Kidney (tissue), 14 donors: ENCODE results near the gene LMCD1. TPM values are rescaled to one million over a fixed set of nuclear protein-coding genes. Genes with fewer than 3 reads are reported as not detected.
A peak's percentile ranks its signal among the peaks of the same experiment; 100 is the strongest.

Experiments
- DNase-seq, 5 donors: peaks; one replicate each; pipeline ENCODE4 v3.0.0-alpha.2; 2013 to 2020
- FAIRE-seq: peaks from 2 replicates; lab custom pipeline; 2012; peaks lifted over from hg19 to GRCh38; lab: Jason Lieb, UNC
- H3K27ac ChIP-seq, 2 donors: one replicate each; pipeline ENCODE4 v1.7.0; 2013; ENCODE audit warnings: low read depth in 2 of 2, low read length in 2 of 2, inconsistent platforms in 1 of 2
- H3K27me3 ChIP-seq: one replicate; pipeline ENCODE4 v1.7.1; 2013; ENCODE audit warnings: low read length, inconsistent platforms; ENCODE audit not compliant: control insufficient read depth, insufficient read depth
- H3K36me3 ChIP-seq, 3 donors: one replicate each; pipeline versions ENCODE4 v1.7.0 to v1.7.1; 2013; ENCODE audit warnings: low read length in 3 of 3, control low read depth in 1 of 3, inconsistent platforms in 1 of 3; ENCODE audit not compliant: insufficient read depth in 3 of 3, control insufficient read depth in 2 of 3
- H3K4me1 ChIP-seq, 3 donors: one replicate each; pipeline versions ENCODE4 v1.7.0 to v1.7.1; 2013; ENCODE audit warnings: low read length in 3 of 3, inconsistent platforms in 1 of 3, low read depth in 1 of 3; ENCODE audit not compliant: control insufficient read depth in 2 of 3, insufficient read depth in 2 of 3
- H3K4me3 ChIP-seq, 3 donors: one replicate each; pipeline versions ENCODE4 v1.7.0 to v1.8.1; 2013; ENCODE audit warnings: low read length in 3 of 3, control low read depth in 1 of 3, inconsistent platforms in 1 of 3
- H3K9ac ChIP-seq, 3 donors: one replicate each; pipeline versions ENCODE4 v1.7.0 to v1.7.1; 2013; ENCODE audit warnings: low read length in 3 of 3, control low read depth in 1 of 3, inconsistent platforms in 1 of 3
- H3K9me3 ChIP-seq, 3 donors: one replicate each; pipeline versions ENCODE4 v1.7.0 to v1.7.1; 2013; ENCODE audit warnings: low read length in 3 of 3, control low read depth in 1 of 3, inconsistent platforms in 1 of 3; ENCODE audit not compliant: control insufficient read depth in 2 of 3, insufficient read depth in 1 of 3
- intact Hi-C: fragments of 100-400 bp; cut with DNase I; formaldehyde crosslinking; loops from one replicate; pipeline ENCODE4 v1.11.1; 2022
- polyA plus RNA-seq: library from polyadenylated mRNA; stranded (reverse); fragments of 350-450 nt; fragmentation: Illumina TruSeq; extraction: RNeasy Lipid Tissue Mini Kit (QIAGEN cat#74804); gene quantifications from one replicate; pipeline ENCODE4 v1.2.3, GENCODE V29; 2014; ENCODE audit warnings: low read depth, low replicate concordance; ENCODE audit not compliant: insufficient read depth
- total RNA-seq: library from RNA; stranded (reverse); fragmentation: NEBNext Ultra II Directional; extraction: Animal tissue kit (Norgen Biotek cat#: 25700); gene quantifications from one replicate; pipeline ENCODE4 v1.2.1, GENCODE V29; 2021
- TF ChIP-seq, protein P1 (sequence below): IDR thresholded peaks from 3 replicates; pipeline ENCODE4 v1.5.1; 2012; ENCODE audit warnings: mild to moderate bottlenecking, moderate library complexity, borderline replicate concordance; ENCODE audit not compliant: insufficient read depth; ENCODE audit errors: extremely low read depth
- donor health status: control.
- donor health status: control.
- donor health status: control.
- donor health status: control.
- donor health status: control.
- donor health status: DM: yes; HTN: yes; CAD: no.
- donor health status: Normal renal cell carcinoma (clear cell type).

Gene LMCD1
- total and polyA plus RNA-seq, 2 donors from 2014 or later: 24.3 to 65.4 TPM

GRCh38 chr3:8500319-8500988 is 1.2 kb upstream of the LMCD1 start:
- intact Hi-C loops: no loop called here
- peak overlapping the region in 2 of 3 donors; percentile 18 to 72 for H3K4me3 ChIP-seq

GRCh38 chr3:8500989-8501370 is 643 bp upstream of the LMCD1 start:
- intact Hi-C loops: no loop called here
- peak overlapping the region; percentile 43 to 60 (median 51) for H3K9ac ChIP-seq
- TF ChIP-seq, protein P1, sequence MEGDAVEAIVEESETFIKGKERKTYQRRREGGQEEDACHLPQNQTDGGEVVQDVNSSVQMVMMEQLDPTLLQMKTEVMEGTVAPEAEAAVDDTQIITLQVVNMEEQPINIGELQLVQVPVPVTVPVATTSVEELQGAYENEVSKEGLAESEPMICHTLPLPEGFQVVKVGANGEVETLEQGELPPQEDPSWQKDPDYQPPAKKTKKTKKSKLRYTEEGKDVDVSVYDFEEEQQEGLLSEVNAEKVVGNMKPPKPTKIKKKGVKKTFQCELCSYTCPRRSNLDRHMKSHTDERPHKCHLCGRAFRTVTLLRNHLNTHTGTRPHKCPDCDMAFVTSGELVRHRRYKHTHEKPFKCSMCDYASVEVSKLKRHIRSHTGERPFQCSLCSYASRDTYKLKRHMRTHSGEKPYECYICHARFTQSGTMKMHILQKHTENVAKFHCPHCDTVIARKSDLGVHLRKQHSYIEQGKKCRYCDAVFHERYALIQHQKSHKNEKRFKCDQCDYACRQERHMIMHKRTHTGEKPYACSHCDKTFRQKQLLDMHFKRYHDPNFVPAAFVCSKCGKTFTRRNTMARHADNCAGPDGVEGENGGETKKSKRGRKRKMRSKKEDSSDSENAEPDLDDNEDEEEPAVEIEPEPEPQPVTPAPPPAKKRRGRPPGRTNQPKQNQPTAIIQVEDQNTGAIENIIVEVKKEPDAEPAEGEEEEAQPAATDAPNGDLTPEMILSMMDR: no peak
- DNase-seq (no peak), FAIRE-seq (no peak)
- peak overlapping the region; percentile 88 to 97 for H3K27ac ChIP-seq
- H3K4me1 ChIP-seq: peaks cover 0 to 39% (median 30%) of the 10 kb centered on the region in 3 donors
- no peaks in the 10 kb centered on the region for H3K9me3 ChIP-seq
- no peaks in the 10 kb centered on the region for H3K27me3 ChIP-seq
- H3K4me3 ChIP-seq: peak overlapping the region; percentile 63 to 72 (median 66)
- no peaks in the 10 kb centered on the region for H3K36me3 ChIP-seq

More at GRCh38 chr3:8500319-8500988, 1.2 kb upstream of the LMCD1 start:
- DNase-seq (peak in 4 of 5 donors; percentile 39 to 71 (median 58)), FAIRE-seq (no peak)
- no peaks in the 10 kb centered on the region for H3K36me3 ChIP-seq
- H3K4me1 ChIP-seq: peaks cover 0 to 35% (median 25%) of the 10 kb centered on the region in 3 donors
- no peaks in the 10 kb centered on the region for H3K27me3 ChIP-seq
- TF ChIP-seq, protein P1: no peak
- no peaks in the 10 kb centered on the region for H3K9me3 ChIP-seq
- H3K27ac ChIP-seq: peak overlapping the region; percentile 66 to 82
- H3K9ac ChIP-seq: peak overlapping the region in 1 of 3 donors; percentile 63

DNA sequence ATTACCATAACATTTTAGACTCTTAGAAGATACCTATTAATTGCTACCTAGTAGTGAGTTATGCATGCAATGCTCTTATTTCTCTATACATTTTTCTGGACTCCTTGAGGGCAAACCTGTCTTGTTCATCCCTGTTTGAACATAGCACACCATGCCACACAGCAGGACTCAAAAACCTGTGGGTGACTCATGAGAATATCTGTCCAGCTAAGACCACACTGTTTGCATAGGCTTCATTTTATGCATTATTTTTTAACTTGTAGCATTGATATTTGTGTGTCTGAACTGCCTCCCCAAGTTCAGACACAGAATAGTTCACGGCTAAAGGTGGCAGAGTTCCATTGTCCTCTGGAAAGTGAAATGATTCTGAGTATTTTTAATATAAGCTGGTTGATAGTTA is 1.8 kb downstream of the LMCD1 start:
- Histone ChIP-seq H3K27ac (peak overlapping the region; percentile 52 to 81), H3K4me3 (peak overlapping the region in 2 of 3 donors; percentile 59 to 65), H3K4me1 (peaks cover 0 to 49% (median 31%) of the 10 kb centered on the region in 3 donors), H3K9me3 (no peaks in the 10 kb centered on the region), H3K27me3 (no peaks in the 10 kb centered on the region), H3K36me3 (no peaks in the 10 kb centered on the region), H3K9ac (peak overlapping the region in 1 of 3 donors; percentile 49)
- intact Hi-C loops: no loop called here
- FAIRE-seq: no peak
- TF ChIP-seq, protein P1: no peak
- no peak for DNase-seq
